ENCODE data around the gene HSD3B7.
"Not testable (repeated sequence)": the region's sequence is repeated elsewhere in the genome, so short reads cannot be mapped to it uniquely, and the experiment has no call there.

HSD3B7 gene

DNA sequence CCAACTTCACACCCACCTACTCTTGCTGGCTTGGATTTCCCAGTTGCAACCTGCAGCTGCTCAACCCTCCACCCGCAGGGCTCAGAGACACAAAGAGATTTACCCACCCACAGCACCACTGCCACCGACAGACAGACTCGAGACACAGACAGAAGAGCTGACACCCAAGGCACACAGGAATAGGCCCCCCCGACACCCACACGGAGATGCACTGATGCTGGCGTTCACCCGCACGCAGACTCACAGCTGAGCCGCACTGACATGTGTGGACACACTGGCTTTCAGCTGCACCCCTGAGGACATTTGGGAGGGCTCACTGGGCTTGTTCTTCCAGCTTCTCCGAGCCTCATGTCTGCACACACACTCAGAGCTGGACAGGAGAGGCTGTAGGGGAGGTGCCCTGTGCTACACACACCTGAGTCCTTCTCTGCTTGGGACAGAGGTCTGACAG, 17.3 kb downstream of the HSD3B7 start:
- DNase-seq: no peak

DNA sequence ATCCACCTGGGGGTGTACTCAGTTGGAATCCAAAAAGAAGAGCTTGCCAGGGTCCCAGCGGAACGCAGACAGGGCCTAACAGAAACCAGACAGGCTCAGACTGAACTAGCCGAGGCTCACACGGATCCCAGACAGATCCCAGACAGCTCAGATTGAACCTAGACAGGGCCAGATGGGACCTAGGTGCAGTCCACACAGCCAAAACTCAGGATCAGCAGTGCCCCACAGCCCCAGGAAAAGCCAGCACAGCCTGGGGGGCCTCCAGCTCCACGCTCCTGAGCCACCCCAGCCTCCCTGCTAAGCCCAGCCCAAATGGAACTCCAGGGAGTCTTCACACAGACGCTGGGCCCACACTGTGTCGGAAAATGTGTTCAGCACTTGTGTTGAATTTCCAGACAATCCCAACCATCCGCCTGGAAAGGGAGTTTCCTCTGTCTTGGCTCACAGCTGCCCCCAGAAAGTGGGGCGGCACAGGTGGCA, 17.9 kb downstream of the HSD3B7 start:
- DNase-seq: no peak

DNA sequence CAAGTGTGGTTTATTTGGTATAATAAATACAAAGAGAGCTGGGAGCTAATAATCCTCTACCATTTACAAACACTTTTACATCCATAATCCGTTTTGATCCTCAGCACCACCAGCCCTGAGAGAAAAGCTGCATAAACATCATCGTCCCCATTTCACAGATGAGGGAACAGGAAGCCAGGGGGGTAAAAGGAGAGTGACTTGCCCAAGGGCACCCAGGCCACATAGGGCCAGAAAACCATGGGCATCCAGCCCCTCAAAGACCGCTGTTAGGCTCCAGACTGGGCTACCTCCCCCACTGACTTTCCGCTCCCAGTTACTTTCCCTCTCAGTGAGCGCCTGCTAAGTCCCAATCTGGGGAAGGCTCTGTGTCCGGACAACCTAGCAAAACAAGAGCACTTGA, 18.7 kb downstream of the HSD3B7 start:
- DNase-seq: no peak

DNA sequence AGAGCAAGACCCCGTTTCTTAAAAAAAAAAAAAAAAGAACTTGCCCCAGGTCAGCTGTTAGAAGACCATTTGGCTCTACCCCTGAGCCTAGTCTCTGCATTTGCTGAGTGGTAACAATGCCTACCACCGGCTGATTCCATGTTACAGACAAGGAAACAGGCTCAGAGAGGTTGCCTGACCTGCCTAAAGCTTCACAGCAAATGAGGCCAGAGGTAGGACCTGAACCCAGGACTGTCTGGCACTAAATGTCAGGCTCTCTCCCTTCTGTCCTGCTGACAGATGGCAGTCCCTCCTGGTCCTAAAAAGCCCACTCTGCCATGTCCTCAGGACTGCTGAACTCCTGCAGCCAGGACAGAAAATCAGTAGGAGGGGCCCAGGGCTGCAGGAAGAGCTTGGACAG, 19.7 kb downstream of the HSD3B7 start:
- DNase-seq: no peak

DNA sequence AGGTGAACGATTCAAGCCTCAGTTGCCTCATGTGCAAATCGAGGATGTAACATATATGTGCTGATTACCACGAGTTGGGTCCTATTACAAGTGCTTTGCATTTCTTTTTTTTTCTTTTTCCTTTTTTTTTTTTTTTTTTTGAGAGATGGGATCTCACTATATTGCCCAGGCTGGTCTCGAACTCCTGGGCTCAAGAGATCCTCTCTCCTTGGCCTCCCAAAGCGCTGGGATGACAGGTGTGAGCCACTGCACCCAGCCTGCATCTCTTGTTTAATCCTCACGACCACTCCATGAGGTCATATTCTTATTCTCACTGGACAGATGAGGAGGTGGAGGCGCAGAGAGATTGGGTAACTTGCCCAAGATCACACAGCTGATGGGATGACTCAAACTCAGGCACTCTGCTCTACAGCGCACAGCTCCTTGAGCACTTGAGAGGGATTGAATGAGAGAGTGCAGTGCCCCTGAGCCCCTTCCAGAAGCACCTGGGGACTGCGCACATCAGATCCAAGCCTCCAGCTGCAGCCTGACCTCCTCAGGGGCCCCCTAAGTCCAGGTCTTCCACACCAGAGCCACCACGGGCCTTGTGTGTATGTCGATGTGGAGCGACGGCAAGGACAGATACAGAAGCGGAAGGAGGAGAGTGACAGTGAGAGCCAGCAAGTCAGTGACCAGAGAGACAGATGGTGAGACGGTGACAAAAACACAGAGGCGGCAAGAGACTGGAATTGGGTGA, 20.5 kb downstream of the HSD3B7 start:
- DNase-seq: no peak

DNA sequence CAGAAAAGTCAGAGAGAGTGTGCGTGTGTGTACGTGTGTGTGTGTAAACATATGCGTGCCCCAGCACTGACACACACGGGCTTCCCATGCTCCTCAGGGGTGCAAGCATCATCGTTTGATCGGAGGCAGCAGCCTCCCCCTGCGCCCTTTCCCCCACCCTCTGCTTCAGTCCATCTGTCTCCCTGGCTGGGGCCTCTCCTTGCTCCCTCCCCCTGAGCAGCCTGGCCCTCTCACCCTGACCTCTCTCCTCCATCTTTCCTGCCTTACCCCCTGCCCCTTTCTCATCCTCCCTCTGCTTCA, 21.0 kb downstream of the HSD3B7 start:
- DNase-seq: no peak

DNA sequence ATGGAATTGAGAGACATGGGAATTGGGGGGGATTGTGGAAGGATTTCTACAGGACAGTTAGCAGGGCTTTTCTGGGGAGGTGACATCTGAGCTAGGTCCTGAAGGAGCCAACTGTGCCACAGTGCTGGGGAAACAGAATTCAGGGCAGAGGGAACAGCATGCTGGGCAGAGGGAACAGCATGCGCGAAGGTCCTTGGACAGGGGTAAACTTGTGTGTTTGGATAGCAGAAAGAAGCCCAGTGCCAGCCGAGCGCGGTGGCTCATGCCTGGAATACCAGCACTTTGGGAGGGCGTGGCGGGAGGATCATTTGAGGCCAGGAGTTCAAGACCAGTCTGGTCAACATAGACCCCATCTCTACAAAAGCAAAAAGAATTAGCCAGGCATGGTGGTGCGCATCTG, 21.6 kb downstream of the HSD3B7 start:
- DNase-seq: no peak

DNA sequence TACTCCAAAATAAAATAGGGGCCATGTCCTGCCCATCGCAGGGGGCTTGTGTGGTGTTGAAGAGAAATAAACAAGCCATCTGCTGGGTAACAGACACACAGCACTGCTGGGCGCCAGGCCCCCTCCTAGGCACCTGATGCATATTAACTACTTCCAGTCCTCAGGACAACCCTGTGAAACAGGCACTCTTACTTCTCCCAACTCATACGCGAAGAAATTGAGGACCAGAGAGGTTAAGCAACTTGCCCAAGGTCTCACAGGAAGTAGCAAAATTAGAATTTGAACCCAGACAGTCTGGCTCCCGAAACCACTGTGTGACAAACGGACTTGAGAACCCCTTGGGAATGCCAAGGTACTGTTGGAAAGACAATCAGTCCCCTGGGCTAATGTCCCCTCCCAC, 22.7 kb downstream of the HSD3B7 start:
- DNase-seq: no peak

DNA sequence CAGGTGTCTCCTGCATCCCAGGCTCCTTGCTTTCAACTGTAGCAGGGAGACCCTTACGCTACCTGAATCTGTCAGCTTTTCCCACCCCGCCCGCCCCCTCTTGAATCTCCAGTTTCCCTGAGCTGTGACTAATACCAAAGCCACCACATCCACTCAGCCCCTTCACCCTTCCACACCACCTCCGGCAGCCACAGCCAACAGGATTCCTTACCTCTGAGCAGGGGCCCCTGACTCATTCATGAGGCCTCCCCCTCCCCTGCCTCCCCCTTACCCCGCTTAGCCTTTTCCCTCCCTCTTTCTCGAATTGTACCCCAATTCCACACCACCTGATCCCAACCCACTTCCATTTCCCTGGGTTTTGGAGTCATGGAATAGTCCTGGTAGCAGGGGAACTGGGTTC, 23.1 kb downstream of the HSD3B7 start:
- no peak for DNase-seq

DNA sequence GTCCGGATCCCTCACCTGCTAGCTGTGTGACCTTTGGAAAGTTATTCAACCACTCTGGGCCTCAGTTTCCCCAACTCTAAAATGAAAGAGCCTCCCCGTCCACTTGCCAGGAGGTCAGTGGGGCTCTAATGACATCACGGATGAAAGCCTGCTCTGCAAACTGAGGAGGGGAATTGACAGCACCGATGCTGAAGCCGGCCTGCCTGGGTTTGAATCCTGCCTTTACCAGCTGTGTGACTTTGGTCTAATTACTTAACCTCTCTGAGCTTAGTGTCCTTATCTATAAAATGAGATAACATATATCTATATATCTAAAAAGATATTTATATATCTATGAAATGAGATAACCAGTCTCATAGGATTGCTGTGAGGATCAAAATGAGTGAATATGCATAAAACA, 23.5 kb downstream of the HSD3B7 start:
- DNase-seq: no peak

DNA sequence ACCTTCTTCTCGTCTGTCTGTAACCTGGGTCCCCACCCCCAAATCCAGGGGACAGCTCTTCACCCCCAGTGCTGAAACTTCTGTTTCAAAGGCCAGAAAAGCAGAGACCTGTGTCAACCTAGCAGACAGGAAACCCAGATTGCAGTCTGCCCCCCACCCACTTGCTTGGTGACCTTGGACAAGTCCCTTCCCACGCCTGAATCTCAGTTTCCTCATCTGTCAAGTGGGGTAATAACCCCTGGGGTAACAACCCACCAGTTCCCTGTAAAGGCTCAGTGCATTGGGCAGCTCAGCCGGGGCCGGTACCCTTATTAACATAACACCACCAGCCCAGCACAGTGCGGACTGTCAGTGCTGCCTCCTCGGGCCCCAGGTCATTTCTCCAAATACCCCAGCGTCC, 24.1 kb downstream of the HSD3B7 start:
- DNase-seq: no peak

DNA sequence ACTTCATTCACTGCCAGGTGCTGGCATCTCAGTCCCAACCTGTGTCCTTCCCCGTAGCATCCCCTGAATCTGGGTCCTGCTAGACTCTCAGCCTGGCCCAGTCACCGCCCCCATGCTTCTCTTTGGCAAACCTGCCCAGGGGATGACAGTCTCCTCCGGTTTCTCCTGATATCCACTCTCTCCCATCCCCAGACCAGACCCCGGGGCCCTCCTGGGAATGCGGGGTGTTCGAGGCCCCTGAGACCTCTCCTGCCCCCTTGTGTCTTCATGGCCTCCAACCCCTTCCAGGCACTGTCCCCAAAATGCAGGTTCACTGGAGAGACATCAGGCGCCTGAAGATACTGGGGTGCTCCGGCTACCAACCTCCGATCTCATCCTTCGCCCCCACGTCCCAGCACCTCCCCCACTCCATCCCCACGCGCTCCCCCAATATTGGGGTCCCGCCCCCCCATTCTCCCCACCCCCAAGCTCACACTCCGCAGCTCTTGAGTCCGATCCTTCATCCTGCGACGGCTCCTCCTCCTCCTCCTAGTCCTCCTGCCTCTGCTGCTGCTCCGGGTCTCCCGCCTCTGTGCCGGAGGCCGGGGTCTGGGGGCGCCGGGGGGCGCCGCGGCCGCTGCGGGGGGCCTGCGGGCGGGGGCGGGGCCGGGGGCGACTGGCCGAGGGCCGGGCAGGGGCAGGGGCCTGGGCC, 25.0 kb downstream of the HSD3B7 start:
- DNase-seq: no peak

DNA sequence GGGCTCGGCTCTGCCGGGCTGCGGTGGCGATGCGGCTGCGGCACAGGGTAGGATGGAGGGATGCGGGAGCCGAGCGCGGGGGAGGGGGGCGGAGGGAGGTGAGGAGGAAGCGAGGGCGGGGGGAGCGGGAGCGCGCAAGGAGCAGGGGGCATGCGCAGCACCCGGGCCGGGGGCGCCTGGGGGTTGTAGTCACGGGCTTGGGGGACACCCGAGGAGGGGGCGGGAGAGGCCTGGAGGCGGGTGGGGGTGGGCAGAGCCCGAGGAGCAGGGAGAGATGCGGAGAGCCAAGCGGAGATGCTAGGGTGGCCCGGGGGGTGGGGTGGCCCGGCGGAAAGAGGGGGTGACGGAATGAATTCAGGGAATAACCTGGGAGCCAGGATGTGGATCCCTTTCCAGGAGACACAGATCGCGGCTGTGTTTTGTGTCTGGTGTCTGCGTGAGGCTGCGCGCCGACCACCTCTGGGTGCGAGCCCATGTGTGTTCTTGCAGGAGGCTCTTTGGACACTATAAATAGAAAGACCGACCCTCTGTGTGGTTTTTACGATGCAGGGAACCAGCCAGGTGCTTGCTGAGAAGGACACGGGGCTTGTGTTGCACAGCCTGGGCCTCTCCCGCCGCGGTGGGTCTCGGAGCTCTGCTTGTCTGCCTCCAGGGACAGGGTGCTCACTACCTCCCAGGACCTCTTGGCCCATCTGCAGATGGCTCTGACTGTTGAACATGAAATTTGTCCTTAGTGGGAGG, 25.7 kb downstream of the HSD3B7 start, which contains the start of gene STX1B:
STX1B (minus strand) TSS at position 54 of the 741 bp plus-strand sequence. CDS start 242 bp downstream, outside the sequence.
- no peak for DNase-seq

DNA sequence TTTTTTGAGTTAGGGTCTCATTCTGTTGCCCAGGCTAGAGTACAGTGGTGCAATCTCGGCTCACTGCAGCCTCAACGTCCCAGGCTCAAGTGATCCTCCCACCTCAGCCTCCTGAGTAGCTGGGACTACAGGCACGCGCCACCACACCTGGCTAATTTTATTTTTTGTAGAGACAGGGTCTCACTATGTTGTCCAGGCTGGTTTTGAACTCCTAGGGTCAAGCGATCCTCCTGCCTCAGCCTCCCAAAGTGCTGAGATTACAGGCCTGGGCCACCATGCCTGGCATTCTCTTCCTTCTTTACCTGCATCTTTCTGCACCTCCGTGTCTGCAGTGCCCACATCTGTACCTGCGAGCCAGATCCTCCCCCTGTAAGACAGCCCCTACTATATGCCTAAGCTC, 26.8 kb downstream of the HSD3B7 start:
- not testable (repeated sequence) for DNase-seq

DNA sequence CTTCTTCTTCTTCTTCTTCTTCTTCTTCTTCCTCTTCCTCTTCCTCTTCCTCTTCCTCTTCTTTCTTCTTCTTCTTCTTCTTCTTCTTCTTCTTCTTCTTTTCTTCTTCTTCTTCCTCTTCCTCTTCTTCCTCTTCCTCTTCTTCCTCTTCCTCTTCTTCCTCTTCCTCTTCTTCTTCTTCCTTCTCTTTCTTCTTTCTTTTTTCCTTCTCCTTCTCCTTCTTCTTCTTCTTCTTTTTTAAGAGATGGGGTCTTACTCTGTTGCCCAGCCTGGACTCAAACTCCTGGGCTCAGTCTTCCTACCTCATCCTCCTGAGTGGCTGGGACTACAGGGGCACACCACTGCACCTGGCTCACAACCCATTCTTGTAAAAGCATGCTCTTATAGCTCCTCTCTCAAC, 28.3 kb downstream of the HSD3B7 start:
- not testable (repeated sequence) for DNase-seq

DNA sequence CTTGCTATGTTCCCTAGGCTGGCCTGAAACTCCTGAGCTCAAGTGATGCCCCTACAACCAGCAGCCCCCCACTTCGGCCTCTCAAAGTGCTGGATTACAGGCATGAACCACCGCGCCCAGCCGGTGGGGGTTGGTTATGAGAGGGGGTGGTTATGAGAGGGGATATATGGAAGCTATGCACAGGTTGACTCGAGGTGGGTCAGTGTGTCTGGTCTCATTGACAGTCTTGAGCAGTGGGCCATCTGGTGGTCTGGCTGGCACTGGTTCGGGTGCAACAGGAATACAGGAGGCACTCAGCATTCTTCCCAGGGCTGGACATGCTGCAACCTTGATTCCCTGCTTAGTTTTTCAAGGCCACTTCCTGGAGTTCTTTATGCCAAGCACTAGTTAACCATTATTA, 31.0 kb downstream of the HSD3B7 start:
- no peak for DNase-seq

DNA sequence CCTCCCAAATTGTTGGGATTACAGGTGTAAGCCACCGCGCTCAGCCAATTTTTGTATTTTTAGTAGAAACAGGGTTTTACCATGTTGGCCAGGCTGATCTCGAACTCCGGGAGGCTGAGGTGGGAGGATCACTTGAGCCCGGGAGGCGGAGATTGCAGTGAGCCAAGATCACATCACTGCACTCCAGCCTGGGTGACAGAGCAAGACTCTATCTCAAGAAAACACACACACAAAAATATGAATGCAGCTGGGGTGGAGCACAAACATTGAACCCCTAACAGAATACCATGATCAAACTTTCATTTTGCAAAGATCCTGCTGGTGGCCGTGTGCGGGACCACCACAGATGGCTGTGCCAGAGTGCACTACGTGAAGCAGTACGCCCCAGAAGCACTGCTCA, 32.7 kb downstream of the HSD3B7 start:
- not testable (repeated sequence) for DNase-seq

DNA sequence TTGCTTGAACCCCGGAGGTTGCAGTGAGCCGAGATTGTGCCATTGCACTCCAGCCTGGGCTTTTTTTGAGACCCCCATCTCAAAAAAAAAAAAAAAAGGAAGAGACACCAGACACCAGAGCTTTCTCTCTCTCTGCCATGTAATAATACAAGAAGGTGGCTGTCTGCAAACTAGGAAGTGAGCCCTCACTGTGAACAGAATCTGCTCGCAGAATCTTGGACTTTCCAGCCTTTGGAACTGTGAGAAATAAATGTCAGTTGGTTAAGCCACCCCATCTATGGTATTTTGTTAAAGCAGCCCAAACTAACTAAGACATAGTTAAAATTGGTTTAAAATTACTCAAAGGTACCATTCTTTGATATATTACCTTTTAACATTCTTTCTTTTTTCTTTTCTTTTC, 35.5 kb downstream of the HSD3B7 start:
- DNase-seq: no peak

DNA sequence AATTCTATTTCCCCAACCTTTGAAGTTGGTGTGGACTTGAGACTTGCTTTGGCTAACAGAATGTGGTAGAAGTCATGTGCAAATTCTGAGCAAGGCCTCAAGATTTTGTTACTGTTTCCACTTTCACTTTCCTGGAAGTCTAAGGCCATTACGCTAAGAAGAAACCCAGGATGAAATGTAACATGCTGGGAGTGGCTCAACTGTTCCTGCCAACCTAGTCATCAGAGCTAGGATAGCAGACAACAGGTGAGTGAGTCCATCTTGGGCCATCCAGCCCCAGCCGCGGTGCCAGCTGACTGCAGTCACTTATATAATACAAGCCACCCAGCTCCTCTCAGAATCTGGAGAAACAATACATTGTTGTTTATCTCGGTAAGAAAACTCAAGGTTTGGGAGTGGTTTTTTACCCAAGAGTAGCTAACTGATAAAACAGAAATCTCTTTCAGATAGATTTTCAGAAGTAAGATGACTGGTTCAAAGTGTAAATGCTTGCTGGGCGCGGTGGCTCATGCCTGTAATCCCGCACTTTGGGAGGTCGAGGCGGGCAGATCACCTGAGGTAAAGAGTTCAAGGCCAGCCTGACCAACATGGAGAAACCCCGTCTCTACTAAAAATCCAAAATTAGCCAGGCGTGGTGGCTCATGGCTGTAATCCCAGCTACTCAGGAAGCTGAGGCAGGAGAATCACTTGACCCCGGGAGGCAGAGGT, 37.7 kb downstream of the HSD3B7 start:
- DNase-seq: no peak

DNA sequence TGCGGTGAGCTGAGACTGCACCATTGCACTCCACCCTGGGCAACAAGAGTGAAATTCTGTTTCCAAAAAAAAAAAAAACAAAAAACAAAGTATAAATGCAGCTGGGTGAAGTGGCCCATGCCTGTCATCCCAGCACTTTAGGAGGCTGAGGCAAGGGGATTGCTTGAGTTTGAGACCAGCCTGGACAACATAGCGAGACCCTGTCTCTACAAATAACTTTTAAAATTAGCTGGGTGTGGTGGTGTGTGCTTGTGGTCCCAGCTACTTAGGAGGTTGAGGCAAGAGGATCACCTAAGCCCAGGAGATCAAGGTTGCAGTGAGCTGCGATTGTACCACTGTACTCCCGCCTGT, 38.2 kb downstream of the HSD3B7 start:
- DNase-seq: no peak

DNA sequence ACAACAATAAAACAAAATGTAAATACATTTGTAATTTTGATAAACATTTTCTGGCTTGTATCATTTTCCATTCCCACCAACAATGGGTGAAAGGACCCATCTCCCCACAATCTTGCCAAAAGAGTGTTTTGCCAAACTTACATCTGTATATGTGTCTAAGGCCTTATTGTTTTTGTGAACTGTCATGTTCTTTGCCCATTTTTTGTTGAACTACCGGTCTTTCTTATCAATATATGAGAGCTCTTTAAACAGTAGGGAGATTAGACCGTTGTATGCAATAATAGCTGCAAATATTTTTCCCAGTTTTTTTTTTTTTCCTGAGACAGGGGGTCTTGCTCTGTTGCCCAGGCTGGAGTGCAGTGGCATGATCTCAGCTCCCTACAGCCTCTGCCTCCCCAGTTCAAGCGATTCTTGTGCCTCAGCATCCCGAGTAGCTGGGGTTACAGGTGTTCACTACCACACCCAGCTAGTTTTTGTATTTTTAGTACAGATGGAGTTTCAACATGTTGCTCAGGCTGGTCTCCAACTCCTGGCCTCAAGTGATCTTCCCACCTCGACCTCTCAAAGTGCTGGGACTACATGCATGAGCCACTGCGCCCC, 38.7 kb downstream of the HSD3B7 start:
- no peak for DNase-seq

DNA sequence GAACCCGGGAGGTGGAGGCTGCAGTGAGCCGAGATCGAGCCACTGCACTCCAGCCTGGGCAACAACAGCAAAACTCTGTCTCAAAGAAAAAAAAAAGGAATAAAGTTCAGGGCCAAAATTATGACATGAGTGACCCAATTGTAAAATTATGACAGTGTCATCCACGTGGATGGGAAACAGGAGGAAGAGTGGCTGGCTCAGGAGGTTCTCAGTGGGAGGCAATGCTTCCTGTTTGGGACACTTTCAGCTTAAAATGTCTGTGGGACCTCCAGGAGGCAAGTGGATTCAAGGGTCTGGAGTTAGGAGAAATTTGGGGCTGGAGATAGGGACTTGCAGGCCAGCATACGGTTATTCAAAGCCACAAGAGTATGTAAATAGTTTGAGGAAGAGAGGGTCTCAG, 40.3 kb downstream of the HSD3B7 start:
- no peak for DNase-seq

DNA sequence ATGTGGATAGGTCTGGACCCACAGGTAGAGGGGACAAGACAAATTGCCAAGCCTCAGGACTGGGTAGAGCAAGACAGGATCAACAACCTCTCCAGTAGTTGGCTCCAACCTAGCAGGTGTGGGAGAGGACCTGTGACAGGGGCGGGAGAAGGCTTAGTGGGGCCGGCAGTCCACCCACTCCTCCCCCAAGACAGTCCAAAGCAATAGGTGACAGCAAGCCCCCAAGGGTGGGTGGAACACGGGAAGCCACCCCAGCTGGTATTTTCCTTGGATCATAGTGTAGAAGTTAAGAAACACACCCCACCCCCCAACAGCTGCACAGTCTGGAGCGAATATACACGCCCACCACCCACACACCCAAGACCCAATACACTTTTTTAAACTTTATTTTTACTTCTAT, 44.3 kb downstream of the HSD3B7 start:
- no peak for DNase-seq

All from NCI-H2107 (cell line).